ENCODE measurements around the gene APEH.

- TF ChIP-seq EP300 (conservative IDR thresholded peaks at IDR 0.05; ENCODE audit: poor library complexity, severe bottlenecking) (no peak), CTCF (IDR thresholded peaks at IDR 0.05; ENCODE audit: poor library complexity, severe bottlenecking) (no peak), POLR2AphosphoS5 (IDR thresholded peaks at IDR 0.05) (no peak), REST (IDR thresholded peaks at IDR 0.05; ENCODE audit: borderline replicate concordance) (no peak), EZH2 (IDR thresholded peaks at IDR 0.05; ENCODE audit: borderline replicate concordance, insufficient read depth, low read length, poor library complexity, severe bottlenecking) (no peak), SMC3 (conservative IDR thresholded peaks at IDR 0.05; ENCODE audit: poor library complexity) (no peak)
These were observed 25.7 kb upstream of the APEH start for GRCh38 chr3:49648354-49649019.

Measured in neural cell (in vitro differentiated cells).